CD4-positive, alpha-beta T cell treated with Interleukin-15 for 1 hour (primary cell): Measurements from ENCODE around the gene STKLD1.
A peak's percentile ranks its signal among the peaks of the same experiment; 100 is the strongest.

Experiments
- DNase-seq: peaks from one replicate; pipeline ENCODE4 v3.0.0-alpha.2; 2020

Gene STKLD1

GRCh38 chr9:133346021-133346785, 30.0 kb upstream of the STKLD1 start:
- DNase-seq: no peak

GRCh38 chr9:133347515-133347984, 28.6 kb upstream of the STKLD1 start:
- peak; percentile 67 for DNase-seq

DNA sequence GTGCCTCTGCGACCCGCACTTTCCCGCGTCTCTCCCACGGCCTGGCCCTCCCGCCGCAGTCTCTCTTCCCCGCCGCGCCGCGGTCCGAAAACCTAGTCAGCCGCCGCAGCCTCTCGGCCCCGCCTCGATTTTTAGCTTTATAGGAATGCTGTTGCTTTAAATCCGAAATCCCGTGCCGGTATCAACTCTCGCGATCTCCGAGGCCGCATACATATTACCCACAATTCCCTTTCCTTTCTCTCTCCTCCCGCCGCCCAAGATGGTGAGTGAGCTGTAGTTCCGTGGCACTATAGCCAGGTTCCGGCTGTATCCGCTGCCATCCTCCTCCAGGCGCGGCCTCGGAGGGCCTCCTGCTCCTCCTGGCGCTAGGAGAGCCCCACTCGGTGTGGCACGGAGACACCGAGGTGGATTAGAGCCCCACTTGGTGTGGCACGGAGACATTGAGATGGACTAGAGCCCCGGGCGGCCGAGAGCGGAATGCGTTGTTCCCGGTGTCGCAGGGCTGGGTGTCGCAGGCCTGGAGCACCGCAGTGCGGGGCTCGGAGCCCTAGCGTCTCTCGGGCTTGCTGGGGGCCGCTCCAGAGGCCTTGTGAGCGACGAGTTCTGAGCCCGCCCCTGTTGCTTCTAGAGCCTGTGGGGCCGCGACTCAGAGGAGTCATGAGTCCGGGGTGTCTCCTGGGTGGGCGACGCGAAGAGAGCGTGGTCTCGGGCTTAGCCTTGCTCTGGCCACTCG, 28.0 kb upstream of the STKLD1 start, which contains the start of the genes MED22 and RPL7A:
Gene MED22 (minus strand): TSS at position 147 of the 733 bp plus-strand sequence. CDS start 1,469 bp downstream, outside the sequence.
Gene RPL7A (plus strand): TSS at position 234 of the 733 bp plus-strand sequence. CDS start 26 bp downstream, at position 260.
- DNase-seq: peak; percentile 94

GRCh38 chr9:133348718-133349573, 27.2 kb upstream of the STKLD1 start:
- DNase-seq: no peak

DNA sequence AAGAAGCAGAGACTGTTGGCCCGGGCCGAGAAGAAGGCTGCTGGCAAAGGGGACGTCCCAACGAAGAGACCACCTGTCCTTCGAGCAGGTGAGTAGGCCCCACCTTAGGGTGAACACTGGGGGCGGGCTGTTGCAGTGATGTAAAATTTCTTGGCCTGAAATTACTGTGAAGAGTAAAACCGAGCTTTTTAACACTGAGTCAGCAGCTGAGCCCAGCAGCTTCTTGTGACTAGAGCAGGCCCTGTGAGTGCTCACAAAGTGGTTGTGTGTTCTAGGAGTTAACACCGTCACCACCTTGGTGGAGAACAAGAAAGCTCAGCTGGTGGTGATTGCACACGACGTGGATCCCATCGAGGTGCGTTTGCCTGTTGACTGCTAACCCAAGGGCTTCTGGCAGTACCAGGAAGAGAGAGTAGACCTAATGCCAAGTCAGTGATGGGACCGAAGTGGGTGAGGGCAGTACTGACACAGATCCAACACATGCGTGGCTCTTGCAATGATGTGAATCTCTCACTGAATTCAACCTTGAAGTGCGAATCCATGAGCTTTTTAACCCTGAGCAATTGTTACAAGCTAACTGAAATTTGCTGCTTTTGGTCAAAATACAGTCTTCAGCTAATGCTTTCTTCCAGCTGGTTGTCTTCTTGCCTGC, 26.1 kb upstream of the STKLD1 start:
- DNase-seq: no peak

- DNase-seq: no peak
Observed at GRCh38 chr9:133351526-133351907, 24.6 kb upstream of the STKLD1 start.

DNA sequence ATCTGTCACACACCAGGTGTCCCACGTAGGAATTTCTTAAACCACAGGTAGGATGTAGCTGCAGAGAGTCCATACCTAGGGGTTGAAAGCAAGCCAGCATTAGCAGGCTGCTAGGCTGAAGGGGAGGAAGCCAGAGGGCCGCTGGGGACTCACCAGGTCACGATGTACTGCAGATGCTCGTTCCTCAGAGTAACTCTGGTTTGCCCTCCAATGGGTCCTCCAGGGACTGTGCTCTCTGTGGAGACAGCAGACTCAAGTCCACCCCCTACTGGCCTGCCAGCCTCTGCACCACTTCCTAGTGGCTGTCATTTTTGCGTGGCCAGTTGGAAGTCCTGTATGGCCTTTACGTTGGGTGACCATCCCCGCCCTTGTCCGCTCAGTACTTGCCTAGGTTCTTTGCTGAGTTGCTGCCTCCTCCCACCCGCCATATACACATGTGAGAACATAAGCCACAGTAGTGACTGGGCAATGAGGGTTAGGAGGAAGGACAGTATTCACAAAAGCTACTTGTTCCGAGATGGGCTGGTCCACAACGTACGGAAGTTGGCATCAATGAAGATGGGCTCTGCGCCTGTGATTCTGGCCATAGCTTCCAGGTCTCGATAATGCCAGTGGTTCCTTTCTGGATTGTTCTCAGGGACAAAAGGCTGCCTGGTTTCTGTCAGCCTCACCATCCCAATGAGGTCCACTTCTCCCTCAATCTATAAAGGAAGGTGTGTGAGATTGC, 24.1 kb upstream of the STKLD1 start:
- peak; percentile 41 for DNase-seq

GRCh38 chr9:133352635-133353340, 23.4 kb upstream of the STKLD1 start:
- no peak for DNase-seq

DNA sequence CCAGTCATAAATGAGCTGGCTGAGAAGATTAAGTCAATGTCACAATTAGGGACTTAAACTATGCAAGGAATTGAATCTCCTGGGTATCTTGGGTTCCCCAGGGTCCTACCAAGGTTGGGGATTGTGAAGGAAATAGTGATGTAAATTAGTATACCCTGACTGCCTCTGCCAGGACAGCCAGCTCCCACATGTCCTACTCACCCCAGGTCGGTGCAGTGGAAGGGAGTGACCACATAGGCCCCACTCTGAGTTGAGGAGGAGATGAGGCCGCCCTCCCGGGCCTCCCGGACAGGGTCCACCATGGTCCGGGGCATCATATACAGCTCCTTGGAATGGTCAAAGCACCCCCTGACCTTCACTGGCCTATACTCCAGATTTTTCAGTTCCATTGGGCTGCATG, 22.6 kb upstream of the STKLD1 start:
- no peak for DNase-seq

- no peak for DNase-seq
Observed at GRCh38 chr9:133354766-133355165, 21.4 kb upstream of the STKLD1 start.

DNA sequence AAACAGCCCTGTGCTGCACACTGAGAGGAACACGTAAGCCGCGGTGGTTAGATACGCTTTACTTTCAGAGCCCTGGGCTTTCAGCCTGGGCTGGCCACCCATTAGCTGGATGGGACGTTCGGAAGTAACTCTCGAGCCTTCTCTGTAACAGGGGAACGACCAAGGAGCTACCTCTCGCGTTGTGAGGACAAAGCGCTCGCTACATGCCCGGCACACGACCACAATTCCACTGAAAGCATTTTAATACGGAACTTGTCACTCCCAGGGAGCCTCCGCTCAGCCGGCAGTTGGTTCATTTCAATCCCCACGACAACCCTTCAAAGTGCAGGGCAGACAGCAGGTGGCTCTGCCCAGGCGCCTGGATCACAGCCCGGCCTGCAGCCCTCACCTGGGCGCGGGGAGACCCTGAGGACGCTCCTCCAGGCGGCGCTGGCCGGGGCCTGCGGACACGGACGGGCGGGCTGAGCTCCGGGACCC, 20.2 kb upstream of the STKLD1 start:
- DNase-seq: no peak

GRCh38 chr9:133356391-133357091, 19.6 kb upstream of the STKLD1 start, which contains the start of the genes SURF1 and SURF2:
Gene SURF1 (minus strand): TSS chr9:133356487. CDS start chr9:133356453, 34 bp downstream.
Gene SURF2 (plus strand): TSS chr9:133356550. CDS start chr9:133356593, 43 bp downstream.
- DNase-seq: peak; percentile 88

DNA sequence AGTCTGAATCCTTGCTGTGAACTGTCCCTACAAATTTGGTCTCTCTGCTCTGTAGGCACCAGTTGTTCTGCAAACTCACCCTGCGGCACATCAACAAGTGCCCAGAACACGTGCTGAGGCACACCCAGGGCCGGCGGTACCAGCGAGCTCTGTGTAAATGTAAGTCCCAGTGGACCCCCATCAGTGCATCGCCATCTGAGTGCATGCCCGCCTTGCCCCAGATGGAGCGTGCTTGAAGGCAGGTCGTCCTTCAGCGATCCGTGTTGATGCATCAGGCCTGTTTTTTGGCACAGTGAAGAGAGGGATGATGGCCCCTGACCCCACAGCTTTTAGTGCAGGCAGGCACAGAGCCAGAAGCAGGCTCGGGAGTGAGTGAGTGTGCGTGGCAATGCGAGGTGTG, 18.5 kb upstream of the STKLD1 start:
- DNase-seq: no peak

- no peak for DNase-seq
Observed at GRCh38 chr9:133359399-133360175, 16.6 kb upstream of the STKLD1 start.

DNA sequence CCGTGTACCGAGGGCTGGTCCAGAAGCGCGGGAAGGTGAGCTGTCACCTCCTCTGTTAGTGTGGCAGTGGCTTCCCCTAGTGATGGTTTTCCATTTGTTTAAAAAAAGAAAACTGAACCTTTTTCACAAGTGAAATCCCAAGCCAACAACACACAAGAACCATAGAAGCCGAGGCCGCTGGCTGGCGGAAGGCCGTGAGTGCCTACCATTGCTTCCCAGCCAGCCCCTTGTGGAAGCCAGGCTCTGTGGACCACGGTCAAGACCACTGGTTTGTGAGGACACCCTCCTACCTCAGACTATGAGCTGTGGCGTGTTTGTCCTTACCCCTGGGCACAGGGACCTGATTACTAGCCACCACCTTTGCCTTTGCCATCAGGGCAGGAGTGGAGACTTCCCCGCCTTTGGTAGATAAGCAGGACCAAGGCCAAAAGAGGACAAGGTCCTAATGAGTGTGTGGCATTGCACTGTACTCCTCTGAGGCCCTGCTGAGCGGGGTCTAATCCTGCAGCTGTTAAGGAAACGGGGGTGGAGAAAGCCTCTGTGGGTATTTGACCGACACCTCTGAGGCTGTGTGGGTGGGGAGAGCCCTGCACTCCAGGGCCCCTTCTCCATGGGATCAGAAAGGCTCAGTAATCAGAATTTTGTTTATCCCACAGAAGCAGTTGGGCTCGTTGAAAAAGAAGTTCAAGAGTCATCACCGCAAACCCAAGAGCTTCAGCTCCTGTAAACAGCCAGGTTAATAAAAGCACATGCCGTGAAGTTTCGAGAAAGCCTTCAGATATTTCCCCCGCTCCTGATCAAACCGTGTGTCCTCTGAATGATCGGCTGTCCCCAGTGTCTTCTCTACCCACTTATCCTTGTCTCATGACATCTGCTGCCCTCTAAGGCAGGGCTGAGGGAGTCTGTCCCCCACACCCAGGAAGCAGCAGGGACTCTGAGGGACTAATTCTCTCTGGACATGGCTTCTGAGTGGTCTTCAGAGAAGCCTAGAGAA, 15.5 kb upstream of the STKLD1 start:
- DNase-seq: no peak

GRCh38 chr9:133361507-133362092, 14.6 kb upstream of the STKLD1 start:
- DNase-seq: no peak

DNA sequence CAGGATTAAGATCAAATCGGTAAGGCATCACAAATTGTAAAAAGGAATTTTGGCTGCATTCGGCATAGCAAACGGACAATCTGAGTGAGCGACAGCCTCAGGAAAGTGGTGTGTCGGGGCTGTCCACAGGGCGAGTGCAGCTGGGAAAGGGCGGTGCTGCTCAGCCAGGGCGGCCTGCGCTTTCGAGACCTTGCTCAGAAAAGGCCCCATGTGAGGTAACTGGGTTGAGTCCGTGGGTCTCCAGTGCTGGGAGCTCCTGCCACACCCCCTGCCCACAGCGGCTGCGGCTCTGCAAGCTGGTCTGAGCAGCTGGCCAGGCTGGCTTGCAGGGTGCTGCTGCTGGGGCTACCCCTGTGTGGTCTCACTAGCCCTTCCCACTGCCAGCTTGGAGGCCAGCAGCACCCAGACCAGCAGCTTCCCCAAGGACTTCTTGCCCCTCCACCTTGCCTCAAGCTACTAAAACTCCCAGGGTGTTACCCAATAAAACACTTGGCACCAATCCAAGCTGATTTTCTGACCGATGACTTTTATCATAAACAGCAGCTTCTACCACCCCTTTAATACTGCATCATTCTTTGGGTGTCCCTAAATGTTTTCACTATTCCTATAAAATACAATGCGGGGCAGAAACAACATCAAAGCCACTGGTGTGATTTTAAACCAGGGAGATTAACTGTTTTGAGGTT, 13.7 kb upstream of the STKLD1 start:
- no peak for DNase-seq
